Chondrocyte (in vitro differentiated cells): ENCODE measurements around the gene CREB3L1. TPM values are rescaled to one million over a fixed set of nuclear protein-coding genes. Genes with fewer than 3 reads are reported as not detected.
A peak's percentile ranks its signal among the peaks of the same experiment; 100 is the strongest.

Experiments used
- DNase-seq: peaks from one replicate; pipeline ENCODE4 v3.0.0; 2021; ENCODE audit warnings: mixed read lengths, low spot score
- H3K27ac Mint-ChIP-seq: one replicate; pipeline ENCODE4 v1.8.0; 2021; ENCODE audit warnings: mild to moderate bottlenecking, moderate library complexity, mixed read lengths; ENCODE audit not compliant: unreplicated experiment
- H3K27me3 Mint-ChIP-seq: 2 replicates; pipeline ENCODE4 v1.8.0; 2021; ENCODE audit warnings: low read depth, mixed read lengths
- H3K36me3 Mint-ChIP-seq: 2 replicates; pipeline ENCODE4 v1.8.0; 2021; ENCODE audit warnings: low read depth, mixed read lengths
- H3K4me1 Mint-ChIP-seq: 2 replicates; pipeline ENCODE4 v1.8.0; 2021; ENCODE audit warnings: low read depth, mild to moderate bottlenecking, mixed read lengths
- H3K4me3 Mint-ChIP-seq: one replicate; pipeline ENCODE4 v1.8.0; 2021; ENCODE audit warnings: mild to moderate bottlenecking, moderate library complexity, mixed read lengths; ENCODE audit not compliant: unreplicated experiment
- H3K9me3 Mint-ChIP-seq: 2 replicates; pipeline ENCODE4 v1.8.0; 2021; ENCODE audit warnings: low read depth, mixed read lengths
- CTCF ChIP-seq: fragments of 200-600 bp; sonication (generic); IDR thresholded peaks from 2 replicates; pipeline ENCODE4 v1.5.0; 2021; ENCODE audit warnings: antibody characterized with exemption, mild to moderate bottlenecking, moderate library complexity
- total RNA-seq: library from RNA; stranded (reverse); gene quantifications from 3 replicates; pipeline ENCODE4 v1.2.1, GENCODE V29; 2021

Gene CREB3L1
- total RNA-seq, 1 donor from 2014 or later = 192 TPM

- peak; percentile 93 for DNase-seq
- Mint-ChIP-seq H3K27me3 (no peaks in the 10 kb centered on the region), H3K27ac (no peak overlapping the region), H3K4me3 (no peak overlapping the region), H3K36me3 (no peaks in the 10 kb centered on the region), H3K4me1 (peaks cover 31% of the 10 kb centered on the region), H3K9me3 (no peaks in the 10 kb centered on the region)
- peak; percentile 90 for TF ChIP-seq CTCF
These were observed 74.8 kb downstream of the CREB3L1 start for GRCh38 chr11:46352063-46352841.

DNA sequence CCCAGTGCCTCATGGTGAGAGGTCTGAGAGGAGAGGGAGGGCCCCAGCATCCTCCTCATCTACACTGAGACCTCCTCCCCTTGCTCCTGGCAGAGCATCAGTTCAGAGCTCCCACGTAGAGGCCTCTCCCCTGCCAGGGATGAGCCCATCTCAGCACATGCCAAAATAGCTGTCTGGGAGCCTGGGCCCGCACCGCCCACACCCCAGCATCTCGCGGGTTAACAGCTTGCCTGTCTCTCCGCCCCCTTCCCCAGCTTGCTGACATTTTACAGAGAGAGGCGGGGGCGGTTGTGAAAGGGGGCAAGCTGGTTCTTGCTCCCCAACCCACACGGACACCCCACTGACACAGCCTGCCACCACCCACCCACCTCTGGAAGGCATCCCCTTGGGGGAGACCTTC, 76.2 kb downstream of the CREB3L1 start:
- H3K27me3 Mint-ChIP-seq = no peaks in the 10 kb centered on the region
- no peak overlapping the region for H3K27ac Mint-ChIP-seq
- H3K36me3 Mint-ChIP-seq = no peaks in the 10 kb centered on the region
- peaks cover 21% of the 10 kb centered on the region for H3K4me1 Mint-ChIP-seq
- H3K4me3 Mint-ChIP-seq = no peak overlapping the region
- no peaks in the 10 kb centered on the region for H3K9me3 Mint-ChIP-seq
- TF ChIP-seq CTCF = no peak
- no peak for DNase-seq

GRCh38 chr11:46356924-46357482, 79.5 kb downstream of the CREB3L1 start:
- Mint-ChIP-seq H3K9me3 (no peaks in the 10 kb centered on the region), H3K4me3 (no peak overlapping the region), H3K27ac (no peak overlapping the region), H3K36me3 (no peaks in the 10 kb centered on the region), H3K27me3 (no peaks in the 10 kb centered on the region), H3K4me1 (peaks cover 20% of the 10 kb centered on the region)
- DNase-seq = no peak
- TF ChIP-seq CTCF = no peak

GRCh38 chr11:46357483-46357936, 80.0 kb downstream of the CREB3L1 start:
- H3K36me3 Mint-ChIP-seq = no peaks in the 10 kb centered on the region
- no peak for TF ChIP-seq CTCF

GRCh38 chr11:46359953-46360352, 82.5 kb downstream of the CREB3L1 start:
- no peak for DNase-seq
- H3K4me1 Mint-ChIP-seq = peaks cover 41% of the 10 kb centered on the region
- H3K4me3 Mint-ChIP-seq = no peak overlapping the region
- no peaks in the 10 kb centered on the region for H3K9me3 Mint-ChIP-seq
- H3K27ac Mint-ChIP-seq = no peak overlapping the region
- no peak for TF ChIP-seq CTCF
- no peaks in the 10 kb centered on the region for H3K36me3 Mint-ChIP-seq
- H3K27me3 Mint-ChIP-seq = no peaks in the 10 kb centered on the region

More at GRCh38 chr11:46357483-46357936, 80.0 kb downstream of the CREB3L1 start:
- H3K4me1 Mint-ChIP-seq = peaks cover 25% of the 10 kb centered on the region
- no peak for DNase-seq
- H3K27me3 Mint-ChIP-seq = no peaks in the 10 kb centered on the region
- H3K9me3 Mint-ChIP-seq = no peaks in the 10 kb centered on the region
- no peak overlapping the region for H3K4me3 Mint-ChIP-seq
- no peak overlapping the region for H3K27ac Mint-ChIP-seq
